HT-29 (cell line): ENCODE data around the gene LIN7C. TPM values are rescaled to one million over a fixed set of nuclear protein-coding genes. Genes with fewer than 3 reads are reported as not detected.
"Not testable (repeated sequence)": the region's sequence is repeated elsewhere in the genome, so short reads cannot be mapped to it uniquely, and the experiment has no call there.

Source experiments
- DNase-seq: peaks from one replicate; pipeline ENCODE4 v3.0.0-alpha.2; 2015; ENCODE audit warnings: low spot score
- small RNA-seq: library from RNA; depleted of rRNA; stranded (forward); fragments of <200 nt; gene quantifications from one replicate; pipeline ENCODE3, GENCODE V24; 2014
- total RNA-seq: library from RNA; depleted of rRNA; stranded (reverse); fragments of >200 nt; shearing (Covaris generic); gene quantifications from 2 replicates; pipeline ENCODE4 v1.2.3, GENCODE V29; 2014; rRNA removed

The LIN7C gene
- total RNA-seq, 1 experiment from 2014 or later: 31.7 TPM

GRCh38 chr11:27448184-27448540 is 58.4 kb downstream of the LIN7C start:
- DNase-seq: not testable (repeated sequence)

- DNase-seq: no peak
Observed at GRCh38 chr11:27447288-27448183, 59.0 kb downstream of the LIN7C start.

GRCh38 chr11:27445625-27446024 is 60.9 kb downstream of the LIN7C start:
- DNase-seq: no peak

- DNase-seq: no peak
Observed at GRCh38 chr11:27444801-27445215, 61.8 kb downstream of the LIN7C start.

Small RNA genes lying within 50 kb of the gene (small RNA-seq; reads per million reads assigned to genes)
- gene AC100771.1 (not detected), gene MIR8087 (not detected), gene RNA5SP339 (1.1 reads per million, percentile 42 among the genes with 10 or more reads in this experiment)

Other genes starting within 250 kb of the LIN7C start
- gene CCDC34, start 143.6 kb downstream of the LIN7C start, total RNA-seq: 7.1 and 10.1 TPM in 2 replicates
- 41.7 and 41.9 TPM in 2 replicates for gene LGR4, start 34.0 kb downstream of the LIN7C start, total RNA-seq
- gene BDNF, start 193.7 kb upstream of the LIN7C start, total RNA-seq: 0.37 and 0.53 TPM in 2 replicates